ENCODE results near the gene CCDC34. TPM values are rescaled to one million over a fixed set of nuclear protein-coding genes. Genes with fewer than 3 reads are reported as not detected.

The CCDC34 gene
- total RNA-seq, 1 donor from 2014 or later = 4.3 TPM

- no peaks in the 10 kb centered on the region for H3K36me3 Mint-ChIP-seq (ENCODE audit: low read depth)
- H3K9me3 Mint-ChIP-seq (ENCODE audit: low read depth) = no peaks in the 10 kb centered on the region
- H3K27ac Mint-ChIP-seq (ENCODE audit: unreplicated experiment) = no peak overlapping the region
- no peak for DNase-seq (ENCODE audit: low spot score)
- no peaks in the 10 kb centered on the region for H3K27me3 Mint-ChIP-seq (ENCODE audit: low read depth)
- no peak for TF ChIP-seq CTCF (IDR thresholded peaks at IDR 0.05)
- H3K4me1 Mint-ChIP-seq (ENCODE audit: low read depth) = peaks cover 7% of the 10 kb centered on the region
- no peak overlapping the region for H3K4me3 Mint-ChIP-seq (ENCODE audit: unreplicated experiment)
Observed at GRCh38 chr11:27304514-27304913, 58.5 kb downstream of the CCDC34 start.

- H3K27ac Mint-ChIP-seq (ENCODE audit: unreplicated experiment) = no peak overlapping the region
- DNase-seq (ENCODE audit: low spot score) = no peak
- no peak overlapping the region for H3K4me3 Mint-ChIP-seq (ENCODE audit: unreplicated experiment)
- H3K9me3 Mint-ChIP-seq (ENCODE audit: low read depth) = no peaks in the 10 kb centered on the region
- no peaks in the 10 kb centered on the region for H3K36me3 Mint-ChIP-seq (ENCODE audit: low read depth)
- peaks cover 2% of the 10 kb centered on the region for H3K4me1 Mint-ChIP-seq (ENCODE audit: low read depth)
- TF ChIP-seq CTCF (IDR thresholded peaks at IDR 0.05) = no peak
- H3K27me3 Mint-ChIP-seq (ENCODE audit: low read depth) = no peaks in the 10 kb centered on the region
Observed at GRCh38 chr11:27303903-27304302, 59.1 kb downstream of the CCDC34 start.

- no peak for DNase-seq (ENCODE audit: low spot score)
- Mint-ChIP-seq H3K4me3 (ENCODE audit: unreplicated experiment) (no peak overlapping the region), H3K27ac (ENCODE audit: unreplicated experiment) (peak overlapping the region; percentile 45), H3K9me3 (ENCODE audit: low read depth) (no peaks in the 10 kb centered on the region), H3K36me3 (ENCODE audit: low read depth) (no peaks in the 10 kb centered on the region), H3K27me3 (ENCODE audit: low read depth) (no peaks in the 10 kb centered on the region), H3K4me1 (ENCODE audit: low read depth) (peaks cover under 1% of the 10 kb centered on the region)
- TF ChIP-seq CTCF (IDR thresholded peaks at IDR 0.05) = no peak
Observed at GRCh38 chr11:27300974-27301373, 62.0 kb downstream of the CCDC34 start.

GRCh38 chr11:27297616-27298015, 65.4 kb downstream of the CCDC34 start:
- no peak for TF ChIP-seq CTCF (IDR thresholded peaks at IDR 0.05)
- H3K4me3 Mint-ChIP-seq (ENCODE audit: unreplicated experiment) = no peak overlapping the region
- no peak overlapping the region for H3K27ac Mint-ChIP-seq (ENCODE audit: unreplicated experiment)
- H3K36me3 Mint-ChIP-seq (ENCODE audit: low read depth) = no peaks in the 10 kb centered on the region
- no peaks in the 10 kb centered on the region for H3K27me3 Mint-ChIP-seq (ENCODE audit: low read depth)
- peaks cover 5% of the 10 kb centered on the region for H3K4me1 Mint-ChIP-seq (ENCODE audit: low read depth)
- H3K9me3 Mint-ChIP-seq (ENCODE audit: low read depth) = no peaks in the 10 kb centered on the region
- no peak for DNase-seq (ENCODE audit: low spot score)

- Mint-ChIP-seq H3K27ac (ENCODE audit: unreplicated experiment) (no peak overlapping the region), H3K27me3 (ENCODE audit: low read depth) (no peaks in the 10 kb centered on the region), H3K9me3 (ENCODE audit: low read depth) (no peaks in the 10 kb centered on the region), H3K36me3 (ENCODE audit: low read depth) (no peaks in the 10 kb centered on the region), H3K4me3 (ENCODE audit: unreplicated experiment) (no peak overlapping the region), H3K4me1 (ENCODE audit: low read depth) (peaks cover 5% of the 10 kb centered on the region)
- DNase-seq (ENCODE audit: low spot score) = no peak
- peak; percentile 88 for TF ChIP-seq CTCF (IDR thresholded peaks at IDR 0.05)
Observed at GRCh38 chr11:27296497-27296896, 66.5 kb downstream of the CCDC34 start.
